Gastrocnemius medialis (tissue), 4 donors: ENCODE measurements around the gene ARHGEF4.

Experiments
- CTCF ChIP-seq, 5 experiments: fragments of 450-650 bp in 3 of 5; fragments of 200-600 bp in 2 of 5; sonication (generic) in 2 of 5; IDR thresholded peaks in 4 of 5; conservative IDR thresholded peaks in 1 of 5; 1 replicate in 4 of 5; 2 replicates in 1 of 5; pipeline ENCODE4 v1.5.1; 2016 to 2019; ENCODE audit warnings: antibody characterized with exemption in 5 of 5, mild to moderate bottlenecking in 3 of 5, moderate library complexity in 3 of 5
- POLR2A ChIP-seq, 2 donors: fragments of 450-650 bp; IDR thresholded peaks; one replicate each; pipeline ENCODE4 v1.6.1; 2017; ENCODE audit warnings: antibody characterized with exemption in 2 of 2, mild to moderate bottlenecking in 2 of 2, moderate library complexity in 2 of 2

- TF ChIP-seq CTCF (IDR thresholded peaks at IDR 0.05 in 4 of 5, conservative IDR thresholded peaks at IDR 0.05 in 1 of 5): no peak
- TF ChIP-seq POLR2A (IDR thresholded peaks at IDR 0.05): no peak
Measured at GRCh38 chr2:130985206-130985780, 148.6 kb downstream of the ARHGEF4 start.
